Upper lobe of left lung (tissue), 6 donors: ENCODE results near the gene ALS2CL. TPM values are rescaled to one million over a fixed set of nuclear protein-coding genes. Genes with fewer than 3 reads are reported as not detected.

Experiments used
- ATAC-seq, 2 donors: fragments of 200-7000 bp; cut with Tn5 transposase; one replicate each; pipeline ENCODE4 v1.9.1; 2022; ENCODE audit warnings: mild to moderate bottlenecking in 2 of 2, moderate library complexity in 2 of 2; ENCODE audit not compliant: low FRiP score in 2 of 2
- DNase-seq, 2 donors: peaks; one replicate each; pipeline ENCODE4 v3.0.0-alpha.2; 2019 to 2020
- H3K27ac ChIP-seq, 4 donors: fragments of 200-600 bp; sonication (generic); one replicate each; pipeline ENCODE4 v1.5.1; 2016 to 2019
- H3K27me3 ChIP-seq, 4 donors: fragments of 200-600 bp; sonication (generic); one replicate each; pipeline ENCODE4 v1.5.1; 2017 to 2019
- H3K36me3 ChIP-seq, 4 donors: fragments of 200-600 bp; sonication (generic); one replicate each; pipeline ENCODE4 v1.5.1; 2016 to 2019
- H3K4me1 ChIP-seq, 4 donors: fragments of 200-600 bp; sonication (generic); one replicate each; pipeline ENCODE4 v1.5.1; 2018 to 2019
- H3K4me3 ChIP-seq, 4 donors: fragments of 200-600 bp; sonication (generic); one replicate each; pipeline ENCODE4 v1.5.1; 2017 to 2019; ENCODE audit warnings: mild to moderate bottlenecking in 2 of 4, moderate library complexity in 1 of 4
- H3K9me3 ChIP-seq, 4 donors: fragments of 200-600 bp; sonication (generic); one replicate each; pipeline ENCODE4 v1.5.1; 2018 to 2019
- EP300 ChIP-seq, 4 donors: sonication (generic); formaldehyde crosslinking; IDR thresholded peaks; one replicate each; pipeline ENCODE4 v1.5.1; 2017; ENCODE audit warnings: antibody characterized with exemption in 4 of 4, control low read depth in 2 of 4
- POLR2A ChIP-seq, 4 donors: fragments of 450-650 bp; IDR thresholded peaks; one replicate each; pipeline ENCODE4 v1.5.1; 2016 to 2017; ENCODE audit warnings: antibody characterized with exemption in 4 of 4, mild to moderate bottlenecking in 2 of 4
- POLR2AphosphoS5 ChIP-seq, 2 donors: sonication (generic); formaldehyde crosslinking; IDR thresholded peaks; one replicate each; pipeline ENCODE4 v1.5.1; 2017; ENCODE audit warnings: antibody characterized with exemption in 2 of 2
- WGBS, 2 donors: methylation state at CpG; one replicate each; pipeline ENCODE4 v1.1.5; 2017 to 2018; 5-methylcytosine and 5-hydroxymethylcytosine counted together
- total RNA-seq, 6 donors: library from RNA; depleted of rRNA in 4 of 6; stranded (reverse); fragments of >200 nt in 4 of 6; gene quantifications; one replicate each; pipeline versions ENCODE4 v1.1.0 to v1.2.1, GENCODE V29; 2016 to 2021
- TF ChIP-seq, protein P1 (sequence below), 6 experiments: fragments of 450-650 bp in 4 of 6; fragments of 200-600 bp in 2 of 6; sonication (generic) in 2 of 6; IDR thresholded peaks; one replicate each; pipeline ENCODE4 v1.5.1; 2016 to 2019; ENCODE audit warnings: antibody characterized with exemption in 6 of 6
- donor health status: DM: no; HTN: no; CAD: no; lungs with moderate emphysema.
- donor health status: DM: no; HTN: yes; CAD: no; lungs with severe emphysema.

ALS2CL gene
- total RNA-seq, 6 donors from 2014 or later: 54.2 to 299 (median 66.9) TPM

DNA sequence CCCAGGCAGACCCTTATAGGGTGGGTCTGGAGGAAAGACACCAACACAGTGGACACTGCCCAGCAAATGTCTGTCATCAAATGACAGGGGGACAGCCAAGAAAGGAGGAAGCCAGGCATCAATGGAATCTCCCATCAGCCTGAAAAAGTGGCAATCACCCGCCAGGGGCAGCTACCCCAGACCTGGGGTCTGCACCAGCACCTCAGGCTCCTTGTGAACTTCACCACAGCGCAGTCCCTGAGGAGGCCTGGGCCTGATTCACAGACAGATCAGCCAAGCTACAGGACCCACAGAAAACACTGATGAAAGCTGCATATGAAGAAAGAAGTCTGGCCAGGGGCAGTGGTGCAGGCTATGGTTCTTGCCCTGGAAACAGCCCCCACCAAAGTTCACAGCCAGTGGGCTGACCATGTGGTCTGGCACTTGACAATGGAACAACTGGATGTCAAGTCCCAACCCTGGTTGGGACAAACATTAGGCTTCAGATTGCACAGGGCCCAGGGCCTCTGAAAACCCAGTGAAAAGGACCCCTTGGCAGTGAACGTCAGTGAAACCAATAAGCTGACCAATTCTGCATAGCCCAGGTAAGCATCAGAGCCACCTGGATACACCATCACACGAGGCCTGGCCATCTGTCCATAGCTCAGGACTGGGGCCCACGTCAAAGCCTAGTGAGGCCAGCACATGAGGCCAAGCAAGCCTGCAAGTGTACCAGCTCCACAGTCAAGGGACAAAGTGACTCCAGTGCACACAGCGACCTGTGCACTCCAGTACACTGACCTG, 29.1 kb downstream of the ALS2CL start:
- H3K27me3 ChIP-seq: no peaks in the 10 kb centered on the region
- no peaks in the 10 kb centered on the region for H3K9me3 ChIP-seq
- H3K4me3 ChIP-seq: no peak overlapping the region
- DNase-seq: no peak
- 80 to 93% methylated on average over 1 to 6 of the region's 6 CpGs for WGBS, 2 donors
- no peaks in the 10 kb centered on the region for H3K36me3 ChIP-seq
- no peak for TF ChIP-seq POLR2A (IDR thresholded peaks at IDR 0.05)
- no peak for TF ChIP-seq EP300 (IDR thresholded peaks at IDR 0.05)
- TF ChIP-seq POLR2AphosphoS5 (IDR thresholded peaks at IDR 0.05): no peak
- TF ChIP-seq, protein P1, sequence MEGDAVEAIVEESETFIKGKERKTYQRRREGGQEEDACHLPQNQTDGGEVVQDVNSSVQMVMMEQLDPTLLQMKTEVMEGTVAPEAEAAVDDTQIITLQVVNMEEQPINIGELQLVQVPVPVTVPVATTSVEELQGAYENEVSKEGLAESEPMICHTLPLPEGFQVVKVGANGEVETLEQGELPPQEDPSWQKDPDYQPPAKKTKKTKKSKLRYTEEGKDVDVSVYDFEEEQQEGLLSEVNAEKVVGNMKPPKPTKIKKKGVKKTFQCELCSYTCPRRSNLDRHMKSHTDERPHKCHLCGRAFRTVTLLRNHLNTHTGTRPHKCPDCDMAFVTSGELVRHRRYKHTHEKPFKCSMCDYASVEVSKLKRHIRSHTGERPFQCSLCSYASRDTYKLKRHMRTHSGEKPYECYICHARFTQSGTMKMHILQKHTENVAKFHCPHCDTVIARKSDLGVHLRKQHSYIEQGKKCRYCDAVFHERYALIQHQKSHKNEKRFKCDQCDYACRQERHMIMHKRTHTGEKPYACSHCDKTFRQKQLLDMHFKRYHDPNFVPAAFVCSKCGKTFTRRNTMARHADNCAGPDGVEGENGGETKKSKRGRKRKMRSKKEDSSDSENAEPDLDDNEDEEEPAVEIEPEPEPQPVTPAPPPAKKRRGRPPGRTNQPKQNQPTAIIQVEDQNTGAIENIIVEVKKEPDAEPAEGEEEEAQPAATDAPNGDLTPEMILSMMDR (IDR thresholded peaks at IDR 0.05): no peak
- peaks cover 4 to 9% (median 6%) of the 10 kb centered on the region in 4 donors for H3K4me1 ChIP-seq
- ATAC-seq: no peak
- H3K27ac ChIP-seq: no peak overlapping the region

DNA sequence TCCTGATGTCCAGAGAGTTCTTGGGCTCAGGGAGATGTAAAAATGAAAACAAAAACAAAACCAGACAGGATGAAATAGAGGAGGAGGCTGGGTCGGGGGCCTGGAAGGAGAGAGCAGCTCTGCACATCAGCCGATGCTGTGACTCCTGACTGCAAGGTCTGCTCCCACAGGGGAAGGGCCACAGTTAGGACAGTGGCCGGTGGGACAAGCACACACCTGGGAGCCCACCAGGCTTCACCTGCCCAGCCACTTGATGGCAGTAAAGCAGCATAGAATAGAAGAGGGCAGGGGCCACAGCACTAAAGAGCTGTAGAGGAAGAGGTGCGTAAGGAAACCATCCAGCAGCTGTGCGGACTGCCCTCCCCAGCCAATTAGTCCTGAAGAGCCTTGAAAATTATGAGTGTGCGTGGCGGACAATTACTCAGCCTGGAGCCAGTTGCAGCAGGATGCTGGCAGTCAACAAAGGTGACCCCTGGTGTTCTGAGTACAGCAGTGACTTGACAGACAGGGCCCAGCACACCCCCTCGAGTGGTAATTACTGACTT, 29.8 kb downstream of the ALS2CL start:
- no peak for TF ChIP-seq EP300 (IDR thresholded peaks at IDR 0.05)
- TF ChIP-seq, protein P1 (IDR thresholded peaks at IDR 0.05): peak in 1 of 6 experiments; percentile 12
- Histone ChIP-seq H3K27ac (no peak overlapping the region), H3K9me3 (no peaks in the 10 kb centered on the region), H3K27me3 (no peaks in the 10 kb centered on the region), H3K4me3 (no peak overlapping the region), H3K36me3 (no peaks in the 10 kb centered on the region), H3K4me1 (peaks cover 4 to 9% (median 6%) of the 10 kb centered on the region in 4 donors)
- DNase-seq (no peak), ATAC-seq (no peak)
- WGBS, 2 donors: 42 to 50% methylated on average over 8 of the region's 8 CpGs

DNA sequence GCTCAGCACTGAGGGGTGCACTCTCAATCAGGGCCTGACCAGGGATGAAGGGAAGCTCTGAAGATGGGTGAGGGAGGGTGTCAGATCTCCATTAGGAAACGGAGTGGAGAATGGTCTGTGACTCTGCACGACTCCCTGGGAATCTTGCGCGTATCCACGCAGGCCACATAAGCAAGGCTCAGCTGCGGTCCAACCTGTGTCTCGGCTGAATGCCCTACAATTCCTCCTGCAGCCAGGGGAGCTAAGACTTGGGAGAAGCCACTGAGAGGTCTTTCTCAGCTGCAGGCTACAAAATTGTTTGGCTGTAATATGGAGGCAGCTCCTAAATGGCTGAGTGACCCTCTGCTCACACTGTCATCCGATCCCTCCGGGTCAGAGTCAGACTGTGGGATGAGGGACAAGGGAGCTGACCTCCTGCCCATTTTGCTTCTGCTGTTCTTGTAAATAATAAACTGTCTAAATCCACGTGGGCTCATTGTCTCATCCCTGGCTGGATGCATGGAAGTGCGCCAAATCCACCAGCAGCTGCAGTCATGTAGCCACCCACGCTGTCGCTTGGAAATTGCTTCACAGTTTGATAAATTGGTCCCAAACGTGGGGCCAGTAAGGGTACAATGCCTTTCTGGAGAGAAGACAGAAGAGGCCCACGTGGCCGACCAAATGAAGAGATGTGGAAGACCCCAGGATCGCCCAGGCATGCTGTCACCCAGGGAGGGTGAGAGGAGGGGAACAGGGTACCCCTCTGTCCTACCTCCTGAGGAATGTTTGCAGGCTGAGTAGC, 30.5 kb downstream of the ALS2CL start:
- DNase-seq (no peak), ATAC-seq (no peak)
- Histone ChIP-seq H3K36me3 (no peaks in the 10 kb centered on the region), H3K9me3 (no peaks in the 10 kb centered on the region), H3K27ac (no peak overlapping the region), H3K4me1 (peaks cover 4 to 9% (median 6%) of the 10 kb centered on the region in 4 donors), H3K4me3 (no peak overlapping the region), H3K27me3 (no peaks in the 10 kb centered on the region)
- 61 to 70% methylated on average over 13 to 17 of the region's 17 CpGs for WGBS, 2 donors
- no peak for TF ChIP-seq POLR2AphosphoS5 (IDR thresholded peaks at IDR 0.05)
- TF ChIP-seq EP300 (IDR thresholded peaks at IDR 0.05): no peak
- TF ChIP-seq POLR2A (IDR thresholded peaks at IDR 0.05): no peak
- TF ChIP-seq, protein P1 (IDR thresholded peaks at IDR 0.05): no peak

DNA sequence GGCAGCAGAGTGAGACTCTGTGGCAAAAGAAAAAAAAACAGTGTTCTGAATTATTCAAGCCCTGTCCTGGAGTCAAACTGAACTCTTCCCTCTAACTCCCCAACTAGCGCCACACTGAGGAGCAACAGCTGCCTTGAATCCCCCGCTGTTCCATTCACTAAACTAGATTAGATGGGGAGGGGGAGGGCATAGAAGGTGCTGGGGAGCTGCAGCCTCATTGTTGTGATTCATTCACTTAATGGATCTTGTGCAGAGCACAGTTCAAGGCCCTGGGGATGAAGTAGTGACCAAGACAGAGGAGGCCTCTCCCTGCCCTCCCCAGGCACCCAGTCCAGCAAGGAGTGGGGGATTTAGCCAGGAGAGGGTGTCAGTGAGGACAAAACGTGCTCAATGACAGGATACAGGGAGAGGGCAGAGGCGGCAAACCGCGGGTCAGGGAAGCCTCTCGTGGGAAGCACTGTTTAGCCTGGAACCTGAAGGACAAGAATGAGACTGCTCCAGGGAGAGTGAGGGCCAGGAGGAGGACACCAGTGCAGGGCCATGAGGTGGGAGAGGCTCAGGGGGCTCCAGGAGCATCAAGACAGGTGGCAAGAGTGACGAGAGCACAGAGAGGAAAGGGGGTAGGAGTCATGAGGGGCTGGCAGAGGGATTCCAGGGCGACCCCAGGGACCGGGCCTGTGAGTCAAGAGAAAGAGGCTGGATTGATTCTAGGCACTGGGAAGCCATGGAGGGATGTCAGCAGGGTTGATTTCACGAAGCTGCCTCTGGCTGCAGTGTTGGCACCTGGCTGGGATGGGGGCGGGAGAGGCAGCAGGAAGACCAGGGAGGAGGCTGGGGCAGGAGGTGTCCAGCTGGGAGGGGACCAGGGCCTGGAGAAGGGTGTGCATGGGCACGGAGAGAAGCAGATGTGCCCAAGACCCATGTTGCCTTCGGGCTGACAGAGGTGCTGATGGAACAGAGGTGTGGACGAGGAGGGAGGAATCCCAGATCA, 31.4 kb downstream of the ALS2CL start:
- no peak overlapping the region for H3K4me3 ChIP-seq
- no peaks in the 10 kb centered on the region for H3K9me3 ChIP-seq

More for the DNA sequence above, 31.4 kb downstream of the ALS2CL start:
- ATAC-seq (no peak), DNase-seq (no peak)
- no peaks in the 10 kb centered on the region for H3K36me3 ChIP-seq
- 83 to 84% methylated on average over 15 of the region's 15 CpGs for WGBS, 2 donors
- TF ChIP-seq POLR2AphosphoS5 (IDR thresholded peaks at IDR 0.05) (no peak), EP300 (IDR thresholded peaks at IDR 0.05) (no peak), POLR2A (IDR thresholded peaks at IDR 0.05) (no peak)
- TF ChIP-seq, protein P1 (IDR thresholded peaks at IDR 0.05): no peak
- no peak overlapping the region for H3K27ac ChIP-seq
- peaks cover 4 to 9% (median 6%) of the 10 kb centered on the region in 4 donors for H3K4me1 ChIP-seq
- no peaks in the 10 kb centered on the region for H3K27me3 ChIP-seq
